A549 treated with Hydrocortisone at 1 μM for 4 hours (cell line): ENCODE measurements around the gene KCNK6. TPM values are rescaled to one million over a fixed set of nuclear protein-coding genes. Genes with fewer than 3 reads are reported as not detected.

Experiments
- total RNA-seq: library from RNA; stranded (reverse); fragments of 200-300 nt; extraction: Qiagen RNA extraction; gene quantifications from 5 replicates; pipeline ENCODE4 v1.2.3, GENCODE V29; 2022

Gene KCNK6
- total RNA-seq: 3.4 to 4.7 TPM (median 4.6 TPM) in 5 replicates

GRCh38 chr19:38319421-38320258 lies at the start of gene KCNK6:
KCNK6 (plus strand) TSS chr19:38319845; CDS start chr19:38319951, 106 bp downstream.

GRCh38 chr19:38303517-38304351 lies 15.9 kb upstream of the KCNK6 start, which contains the start of gene C19orf33:
C19orf33 (plus strand) TSS chr19:38304251; CDS start chr19:38304262, 11 bp downstream.

DNA sequence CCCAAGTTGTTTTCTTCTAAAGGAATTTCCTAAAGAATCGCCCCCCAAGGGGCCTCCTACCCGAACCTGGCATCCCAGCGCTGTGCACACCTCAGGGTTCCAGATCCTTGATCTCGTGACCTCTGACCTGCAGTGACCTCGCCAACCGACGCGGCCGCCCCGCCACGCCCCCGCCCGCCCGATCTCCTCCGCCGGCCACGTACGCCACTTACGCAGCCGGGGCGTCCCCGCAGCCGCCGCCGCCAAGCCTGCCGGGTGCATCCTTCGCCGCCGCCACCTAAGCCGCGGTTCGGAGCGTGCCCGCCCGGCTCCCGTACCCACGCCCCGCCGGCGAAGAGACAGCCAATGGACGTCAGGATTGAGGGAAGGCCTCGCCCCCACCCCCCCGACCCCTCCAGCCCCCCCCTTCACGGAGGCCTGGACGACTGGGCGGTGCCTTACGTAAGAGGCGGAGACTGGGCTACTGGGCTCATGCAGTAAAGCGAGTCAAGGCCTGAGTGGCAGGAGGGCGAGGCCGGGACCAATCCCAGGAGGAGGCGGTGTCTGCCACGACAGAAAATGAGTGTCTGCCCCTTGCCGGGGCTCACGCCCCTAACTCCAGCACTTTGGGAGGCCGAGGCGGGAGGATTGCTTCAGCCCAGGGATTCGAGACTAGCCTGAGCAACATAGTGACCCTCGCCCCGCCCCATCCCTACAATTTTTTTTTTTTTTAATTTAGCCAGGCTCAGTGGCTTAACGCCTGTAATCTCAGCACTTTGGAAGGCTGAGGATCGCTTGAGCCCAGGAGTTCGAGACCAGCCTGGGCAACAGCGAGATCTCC lies 3.8 kb upstream of the KCNK6 start, which contains the start of gene YIF1B:
Gene YIF1B, minus strand, starts transcription at position 291 of the 820 bp plus-strand sequence. Its CDS starts 30 bp downstream, at position 261.

GRCh38 chr19:38374332-38375097 lies 54.9 kb downstream of the KCNK6 start, which contains the start of gene PSMD8:
PSMD8 (plus strand) TSS chr19:38374571; CDS start chr19:38374602, 31 bp downstream.

Other genes starting within 250 kb of the KCNK6 start
- gene DPF1, start 95.6 kb upstream of the KCNK6 start, total RNA-seq: 4.2 to 5.0 TPM (median 4.6 TPM) in 5 replicates
- gene PPP1R14A, start 63.5 kb upstream of the KCNK6 start, total RNA-seq: 58.9 to 102 TPM (median 91.8 TPM) in 5 replicates
- 237 to 348 TPM (median 322 TPM) in 5 replicates for gene SPINT2, start 55.3 kb upstream of the KCNK6 start, total RNA-seq
- 524 to 789 TPM (median 709 TPM) in 5 replicates for gene C19orf33, start 15.6 kb upstream of the KCNK6 start, total RNA-seq
- 99.8 to 131 TPM (median 129 TPM) in 5 replicates for gene YIF1B, start 3.9 kb upstream of the KCNK6 start, total RNA-seq
- 0.99 to 1.7 TPM (median 1.1 TPM) in 5 replicates for gene CATSPERG, start 16.0 kb downstream of the KCNK6 start, total RNA-seq
- 451 to 530 TPM (median 488 TPM) in 5 replicates for gene PSMD8, start 54.7 kb downstream of the KCNK6 start, total RNA-seq
- 0.08 to 0.47 TPM (median 0.29 TPM) in 5 replicates for gene GGN, start 68.2 kb downstream of the KCNK6 start, total RNA-seq
- 1.7 to 2.7 TPM (median 2.5 TPM) in 5 replicates for gene SPRED3, start 68.9 kb downstream of the KCNK6 start, total RNA-seq
- gene FAM98C, start 83.2 kb downstream of the KCNK6 start, total RNA-seq: 16.9 to 27.2 TPM (median 24.5 TPM) in 5 replicates
- gene RASGRP4, start 106.4 kb downstream of the KCNK6 start, total RNA-seq: 0.05 to 0.06 TPM in 2 of 5 replicates, not detected in the others
- 5.2 to 6.8 TPM (median 6.4 TPM) in 5 replicates for gene RYR1, start 113.8 kb downstream of the KCNK6 start, total RNA-seq